ENCODE results near the gene WIPF3.

The WIPF3 gene

DNA sequence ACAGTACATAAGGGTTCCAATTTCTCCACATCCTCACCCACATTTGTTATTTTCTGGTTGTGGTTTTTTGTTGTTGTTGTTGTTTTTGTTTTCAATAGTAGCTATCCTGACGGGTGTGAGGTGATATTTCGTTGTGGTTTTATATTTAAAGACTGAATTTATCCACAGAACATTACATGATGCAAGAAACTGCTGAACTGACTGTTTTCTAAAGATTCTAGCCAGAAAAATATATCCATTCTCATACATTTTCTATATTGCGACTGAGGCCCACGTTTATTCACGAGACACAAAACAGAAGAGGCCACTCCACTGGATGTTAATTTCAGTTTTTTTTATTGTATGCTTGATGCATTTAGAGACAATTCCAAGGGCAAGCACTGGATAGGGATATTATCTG, 113.5 kb downstream of the WIPF3 start:
- DNase-seq = no peak

DNA sequence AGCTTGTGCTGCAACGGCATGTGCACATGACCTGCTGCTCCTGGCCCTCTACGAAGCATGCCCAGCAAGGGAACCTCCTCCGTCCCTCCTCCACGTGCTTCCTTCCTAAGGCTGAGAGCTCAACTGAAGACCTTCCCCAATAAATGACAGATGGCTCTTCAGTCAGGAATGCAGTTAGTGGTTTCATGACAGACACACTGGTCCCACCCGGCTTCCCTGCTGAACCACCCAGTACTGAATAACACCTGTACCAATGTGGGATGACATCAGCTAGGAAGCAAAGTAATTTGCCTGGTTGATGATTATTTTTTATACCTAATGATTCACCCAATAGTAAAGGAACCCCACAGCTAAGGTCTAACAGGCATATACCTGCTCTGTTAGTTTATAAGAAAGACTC, 114.2 kb downstream of the WIPF3 start:
- no peak for DNase-seq

DNA sequence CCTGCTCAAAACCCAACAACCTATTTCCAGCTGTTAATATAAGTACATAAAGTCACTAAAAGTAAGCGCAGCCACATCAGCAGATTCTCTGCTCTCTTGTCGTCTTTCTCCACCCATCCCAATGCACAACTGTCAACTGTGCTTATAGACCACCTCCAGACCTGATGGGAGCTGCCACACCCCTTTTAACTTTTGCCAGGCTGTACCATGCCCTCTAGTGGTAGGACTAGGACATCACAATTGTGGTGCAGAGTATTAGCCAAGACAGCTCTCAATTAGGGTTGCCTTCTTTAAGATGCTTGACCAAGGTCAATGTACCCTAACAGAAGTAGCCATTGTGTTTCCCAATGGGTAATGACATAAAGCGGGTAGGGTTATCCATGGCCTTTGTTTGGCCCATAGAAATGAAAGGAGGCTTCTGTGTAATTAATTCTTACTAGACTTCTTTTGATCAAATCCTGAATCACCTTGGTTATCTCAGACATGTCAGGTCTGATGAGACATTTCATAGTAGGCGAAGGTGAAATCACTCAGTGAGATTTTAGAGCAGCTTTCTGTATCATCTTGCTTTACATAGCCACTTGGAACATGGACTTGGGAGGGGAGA, 115.2 kb downstream of the WIPF3 start:
- peak; percentile 57 for DNase-seq

DNA sequence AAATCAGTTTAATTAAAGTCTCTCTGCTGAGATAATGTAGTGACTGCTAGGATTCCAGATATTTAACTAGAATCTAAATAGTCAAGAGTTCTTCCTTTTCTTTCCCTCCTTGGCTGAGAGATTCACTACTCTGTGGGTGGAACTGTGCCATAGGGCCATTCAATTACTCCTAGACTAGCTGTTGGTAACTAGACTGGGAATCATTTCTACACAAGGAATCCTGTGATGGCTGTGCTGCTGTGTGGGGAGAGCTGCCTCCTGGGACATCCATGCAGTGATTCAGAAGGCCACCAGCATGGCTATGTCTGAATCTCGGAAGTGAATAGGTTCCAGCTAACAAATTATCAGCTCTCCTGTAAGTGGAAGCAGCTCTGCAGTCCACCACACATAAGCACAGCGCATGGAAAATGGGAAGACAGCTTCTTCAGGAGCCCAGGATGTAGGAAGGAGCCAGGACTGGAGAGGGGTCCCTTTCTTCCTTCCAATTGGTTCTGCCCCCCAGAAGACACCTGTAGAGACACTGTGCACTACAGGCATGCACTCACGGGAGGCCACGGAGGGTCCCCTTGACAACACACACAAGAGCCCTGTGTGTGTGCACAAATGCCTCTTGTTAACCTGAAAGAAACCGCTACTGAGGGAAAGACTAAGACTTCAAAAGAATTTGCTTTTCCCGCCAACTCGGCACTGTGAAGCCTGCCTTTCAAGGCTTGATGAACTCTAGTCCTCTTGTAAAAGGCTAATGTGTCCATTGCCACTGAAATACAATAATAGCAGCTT, 116.8 kb downstream of the WIPF3 start:
- DNase-seq = no peak

DNA sequence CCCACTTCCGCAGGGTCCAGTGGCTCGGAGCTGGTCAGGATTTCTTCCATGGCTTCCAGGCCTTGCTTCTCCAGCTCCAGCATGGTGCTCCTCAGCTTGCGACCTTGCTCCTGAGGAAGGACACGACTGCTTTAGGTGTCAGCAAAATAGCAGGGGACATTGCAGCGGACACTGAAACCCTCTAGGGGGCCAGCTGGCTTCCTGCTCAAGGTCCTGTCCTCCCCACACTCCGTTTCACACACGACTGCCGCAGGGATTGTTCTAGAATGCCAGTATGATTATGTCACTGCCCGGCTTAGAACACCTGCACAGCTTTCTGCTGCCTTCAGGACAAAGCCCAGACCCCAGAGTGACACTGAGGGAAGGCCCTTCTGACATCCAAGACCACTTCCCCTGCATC, 117.7 kb downstream of the WIPF3 start:
- no peak for DNase-seq

DNA sequence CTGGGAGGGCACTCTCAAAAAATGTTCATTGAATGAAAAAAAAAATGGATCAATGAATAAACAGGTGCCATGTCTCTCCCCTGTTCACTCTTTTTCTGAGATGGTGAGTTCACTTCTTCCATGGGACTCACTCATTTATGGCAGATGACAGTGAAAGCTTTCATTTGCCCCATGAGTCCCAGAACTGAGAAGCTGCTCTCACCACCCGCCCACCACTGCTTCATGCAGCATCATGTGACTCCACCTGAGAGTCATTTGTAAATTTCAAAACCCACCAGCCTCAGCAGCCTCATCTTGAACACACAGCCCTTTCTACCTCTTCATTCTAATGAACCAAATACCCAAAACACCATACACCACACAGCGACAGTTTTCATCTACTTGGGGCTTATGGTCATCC, 118.4 kb downstream of the WIPF3 start:
- DNase-seq = no peak

DNA sequence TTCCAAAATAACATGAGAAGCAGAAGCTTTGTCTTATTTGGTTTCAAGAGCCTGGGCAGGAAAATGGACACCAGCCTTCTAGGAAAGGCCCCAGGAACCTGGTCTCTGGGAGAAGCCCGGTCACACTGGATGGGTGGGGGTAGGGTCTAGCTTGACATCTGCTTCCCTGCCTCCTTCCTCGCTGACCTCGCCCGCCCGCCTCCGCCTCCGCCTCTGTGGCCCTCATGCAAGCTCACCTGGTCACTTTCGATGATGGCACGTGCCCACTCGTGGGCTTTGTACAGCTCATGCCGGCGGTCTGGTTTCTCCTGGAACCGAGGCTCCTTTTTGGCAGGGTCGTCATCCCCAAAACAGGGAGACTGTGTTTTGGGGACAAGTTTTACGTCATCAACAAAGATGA, 119.9 kb downstream of the WIPF3 start:
- DNase-seq = no peak

DNA sequence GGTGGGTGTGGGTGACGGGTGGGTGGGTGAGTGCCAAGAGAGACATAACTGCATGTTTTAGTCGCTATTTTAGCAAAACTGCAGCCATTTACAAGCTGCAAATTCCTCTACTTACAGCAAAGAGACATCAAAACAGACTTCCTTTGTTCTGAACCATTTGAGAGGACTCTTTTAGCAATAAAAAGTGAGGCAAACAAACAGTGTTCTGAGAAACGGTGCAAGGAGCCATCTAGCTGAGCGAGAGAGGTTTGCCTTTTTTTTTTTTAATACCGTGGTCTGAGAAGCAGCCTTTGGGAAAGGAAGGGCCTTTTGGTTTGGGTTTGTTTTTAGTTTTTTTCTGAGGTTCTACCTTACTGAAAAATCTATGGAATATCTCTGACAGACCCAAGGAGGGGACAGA, 120.4 kb downstream of the WIPF3 start:
- no peak for DNase-seq

DNA sequence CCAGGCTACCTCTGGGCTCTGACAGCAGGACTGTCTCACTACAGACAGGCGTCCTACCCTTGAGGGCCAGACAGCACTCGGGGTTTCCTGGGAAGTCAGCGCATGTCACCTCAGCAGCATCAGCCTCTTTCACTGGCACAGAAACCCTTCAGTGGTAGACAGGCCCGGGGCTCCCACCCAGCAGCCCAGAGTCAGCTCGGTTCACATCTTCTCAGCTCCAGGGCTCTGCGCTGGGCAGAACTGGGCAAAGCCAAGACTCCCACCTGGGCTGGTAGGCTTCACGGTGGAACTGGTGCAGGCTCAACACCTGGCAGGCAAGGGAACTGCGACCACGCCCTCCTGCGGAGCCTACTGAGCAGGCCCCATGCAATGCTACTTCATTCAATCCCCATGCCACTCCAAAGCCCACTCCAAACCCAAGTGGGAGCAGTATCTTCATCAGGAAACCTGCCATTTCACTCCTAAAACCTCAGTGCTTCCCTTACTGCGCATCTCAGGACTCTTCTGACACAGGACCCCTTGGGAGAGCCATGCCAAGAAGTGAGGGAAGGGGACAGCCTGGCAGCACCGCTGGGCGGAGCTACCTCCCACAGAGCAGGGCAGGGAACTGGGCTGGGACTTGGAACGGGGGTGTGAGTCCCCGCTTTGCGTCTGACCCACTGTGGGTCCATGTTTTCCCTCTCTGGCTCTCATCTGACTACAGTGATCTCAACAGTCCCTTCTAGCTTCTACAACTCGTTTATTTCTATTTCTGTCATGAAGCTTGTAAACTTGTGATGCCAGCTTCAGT, 122.9 kb downstream of the WIPF3 start:
- no peak for DNase-seq

DNA sequence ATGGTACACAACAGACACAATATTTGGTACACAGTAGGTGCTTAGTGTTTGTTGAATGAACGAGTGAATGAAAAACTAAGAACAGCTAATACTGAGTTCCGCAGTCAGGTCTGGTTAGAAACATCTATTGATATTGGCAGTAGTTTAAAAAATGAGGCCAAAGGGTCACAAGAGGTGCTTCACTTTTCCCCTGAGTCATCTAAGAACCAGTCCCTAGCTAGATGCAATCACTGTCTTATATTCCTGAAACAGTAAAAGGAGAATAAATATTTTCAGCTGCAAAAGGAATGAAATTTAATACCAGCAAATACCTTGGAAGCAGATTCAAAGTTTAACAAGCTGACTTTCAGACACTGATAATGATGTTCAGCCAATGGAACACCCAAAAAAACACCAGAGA, 128.8 kb downstream of the WIPF3 start:
- DNase-seq = no peak

DNA sequence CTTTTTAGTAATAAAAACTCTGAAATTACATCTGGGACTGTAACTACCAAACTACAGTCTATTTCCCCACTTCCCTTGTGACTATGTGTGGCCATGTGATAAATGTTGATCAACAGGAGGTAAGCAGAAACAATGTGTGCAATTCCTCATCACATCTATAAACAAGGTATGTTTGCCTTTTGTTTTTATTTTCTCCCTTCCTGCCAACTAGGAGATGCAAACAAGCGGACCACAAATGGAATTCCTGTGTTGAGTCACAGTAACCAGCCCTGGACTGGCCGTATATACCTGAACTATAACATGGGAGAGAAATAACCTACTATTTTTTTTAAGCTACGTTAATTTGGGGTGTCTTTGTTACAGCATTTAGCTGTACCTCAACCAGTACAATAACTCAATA, 130.8 kb downstream of the WIPF3 start:
- no peak for DNase-seq

DNA sequence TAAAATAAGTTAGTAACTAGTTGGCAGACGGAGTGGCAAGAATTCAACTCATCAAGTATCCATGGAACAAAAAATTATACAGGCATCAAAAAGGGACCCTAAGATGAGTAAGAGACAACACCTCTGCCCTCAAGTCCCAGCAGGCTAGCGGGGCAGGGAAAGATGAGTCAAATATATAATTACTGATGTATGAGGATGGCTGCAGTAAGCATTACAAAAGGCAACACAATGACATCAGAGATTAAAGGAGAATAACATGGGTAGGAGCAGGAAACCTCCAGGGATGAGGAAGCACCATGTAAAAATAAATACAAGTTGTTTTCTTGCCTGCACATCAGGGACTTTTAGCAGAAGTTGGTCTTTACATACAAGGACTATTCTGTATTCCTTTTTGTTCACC, 133.9 kb downstream of the WIPF3 start:
- DNase-seq = no peak

DNA sequence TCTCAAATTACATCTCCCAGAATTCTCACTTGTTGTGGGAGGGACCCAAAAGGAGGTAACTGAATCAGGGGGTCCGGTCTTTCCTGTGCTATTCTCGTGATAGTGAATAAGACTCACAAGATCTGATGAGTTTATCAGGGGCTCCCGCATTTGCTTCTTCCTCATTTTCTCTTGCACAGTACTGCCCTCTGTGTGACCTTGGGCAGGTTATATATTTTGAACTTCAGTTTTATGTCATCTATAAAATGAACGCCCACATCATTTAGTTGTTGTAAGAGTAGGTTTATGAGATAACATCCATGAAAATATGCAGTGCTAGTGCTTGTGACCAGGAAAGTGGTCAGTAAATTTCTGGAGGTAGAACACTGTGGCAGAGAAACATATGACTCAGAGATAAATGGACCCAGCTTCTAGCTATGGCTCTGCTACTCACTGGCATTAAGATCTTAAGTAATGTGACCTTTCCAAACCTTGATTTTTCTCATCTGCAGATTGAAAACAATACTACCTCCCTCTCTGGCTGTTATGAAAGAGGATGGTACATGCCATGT, 139.0 kb downstream of the WIPF3 start:
- no peak for DNase-seq

DNA sequence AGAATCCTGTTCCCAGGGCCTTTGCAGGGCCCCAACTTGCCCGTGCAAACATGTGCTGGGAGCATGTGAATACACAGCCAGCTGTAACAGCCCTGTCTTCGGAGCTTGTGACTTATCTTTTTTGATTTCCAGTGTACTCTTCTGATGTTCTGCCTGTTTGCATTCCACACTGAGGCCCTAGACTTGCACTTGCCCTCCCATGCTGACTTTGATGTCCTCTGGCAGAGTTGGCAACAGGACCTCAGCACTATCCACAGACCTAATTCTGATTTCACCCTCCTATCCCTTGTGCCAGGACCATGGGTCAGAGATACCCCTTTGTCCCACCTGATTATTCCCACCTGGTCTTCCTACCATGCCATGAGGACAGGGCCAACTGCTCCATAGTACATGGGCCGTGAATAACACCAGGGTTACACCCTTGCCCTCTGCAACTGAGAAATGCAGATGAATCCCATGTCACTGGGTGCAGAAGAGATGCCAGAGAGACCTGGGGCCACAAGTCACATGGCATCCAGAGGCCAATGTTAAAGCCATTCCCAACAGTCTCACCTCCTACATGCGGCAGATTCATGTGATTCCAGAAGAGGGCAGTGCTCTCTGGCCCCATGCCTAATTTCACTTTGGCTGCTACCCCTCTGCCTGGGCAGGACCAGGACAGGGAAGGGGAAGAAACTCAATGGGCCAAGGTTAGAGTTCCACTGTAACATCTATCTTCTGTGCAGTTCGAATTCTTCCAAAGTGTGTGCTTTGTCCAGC, 140.3 kb downstream of the WIPF3 start:
- no peak for DNase-seq

DNA sequence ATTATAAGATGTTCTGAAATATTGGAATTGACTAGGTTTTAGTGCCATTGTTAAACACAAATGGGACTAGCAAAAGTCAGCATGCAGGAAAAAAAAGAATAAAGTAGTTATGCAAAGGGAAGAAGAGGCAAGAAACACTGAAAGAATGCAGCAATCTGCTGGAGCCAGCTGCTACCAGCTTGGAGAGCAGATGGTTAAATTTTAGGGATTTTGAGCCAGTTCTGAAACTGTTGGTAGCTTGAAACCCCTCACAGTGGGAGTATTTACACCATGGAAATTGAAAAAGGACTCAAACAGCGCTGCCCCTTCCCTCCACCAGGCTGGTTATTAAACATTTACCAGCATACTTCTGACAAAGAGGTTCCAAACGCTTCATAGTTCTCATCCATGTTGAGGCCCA, 142.3 kb downstream of the WIPF3 start:
- DNase-seq = no peak

DNA sequence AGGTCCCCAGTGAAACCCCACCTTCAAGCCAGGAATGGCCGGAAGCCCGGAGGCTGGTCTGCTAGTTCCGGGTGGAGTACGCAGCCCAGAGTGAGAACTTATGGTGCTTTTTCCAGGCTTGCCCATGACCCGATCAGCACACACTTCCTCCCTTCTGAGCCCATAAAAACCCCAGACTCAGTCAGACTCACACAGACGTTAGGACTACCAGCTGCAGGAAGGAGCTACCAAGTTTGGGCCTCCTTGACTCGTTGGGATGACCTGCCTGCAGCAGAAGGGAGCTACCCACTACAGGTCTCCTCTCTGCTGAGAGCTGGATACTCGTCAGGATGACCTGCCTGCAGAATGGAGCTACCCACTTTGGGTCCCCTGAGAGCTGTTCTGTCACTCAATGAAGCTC, 144.2 kb downstream of the WIPF3 start:
- DNase-seq = no peak

DNA sequence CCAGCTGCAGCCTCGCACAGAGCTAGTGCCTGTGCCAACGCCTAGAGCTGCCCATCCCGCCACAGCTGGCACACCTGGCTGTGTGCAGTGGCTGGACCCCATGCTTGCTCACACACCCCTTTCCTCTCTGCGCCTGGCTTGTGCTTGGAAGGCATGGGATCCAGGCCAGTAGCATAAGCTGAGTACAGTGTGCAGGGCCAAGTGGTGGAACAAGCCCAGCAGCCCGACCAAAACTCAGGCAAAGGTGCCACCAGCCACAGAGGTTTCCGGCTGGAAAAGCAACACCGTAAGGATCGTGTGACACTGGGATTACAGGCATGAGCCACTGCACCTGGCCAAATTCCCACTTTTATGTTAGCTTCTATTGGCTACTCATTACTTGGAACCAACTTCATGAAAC, 144.9 kb downstream of the WIPF3 start:
- DNase-seq = no peak

DNA sequence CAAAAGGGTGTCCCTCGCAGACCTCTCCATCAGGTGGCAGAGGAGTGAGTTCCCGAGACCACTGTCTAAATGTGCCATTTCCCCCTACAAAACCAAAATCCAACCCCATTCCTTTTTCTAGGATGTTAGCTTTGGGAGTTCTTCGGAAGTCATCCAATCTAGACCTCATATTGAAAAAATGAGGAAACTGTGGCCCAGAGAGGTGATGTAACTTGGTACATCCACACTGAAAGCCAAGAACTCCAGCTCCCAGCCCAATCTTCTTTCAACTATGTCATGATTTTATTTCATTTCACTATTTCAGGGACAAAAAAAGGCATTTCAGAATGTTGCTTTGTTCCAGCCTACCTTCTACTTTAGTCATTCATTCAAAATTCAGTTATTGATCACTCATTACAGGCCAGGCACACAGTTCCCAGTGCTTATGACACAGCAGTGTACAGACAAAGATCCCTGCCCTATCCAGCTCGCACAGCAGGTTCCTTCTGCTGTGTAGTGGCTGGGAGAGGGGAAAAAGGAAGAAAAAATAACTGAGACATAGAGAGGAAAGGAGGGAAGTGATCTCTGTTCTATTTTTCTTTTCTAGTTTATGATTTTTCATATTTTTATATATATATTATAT, 147.5 kb downstream of the WIPF3 start:
- no peak for DNase-seq

DNA sequence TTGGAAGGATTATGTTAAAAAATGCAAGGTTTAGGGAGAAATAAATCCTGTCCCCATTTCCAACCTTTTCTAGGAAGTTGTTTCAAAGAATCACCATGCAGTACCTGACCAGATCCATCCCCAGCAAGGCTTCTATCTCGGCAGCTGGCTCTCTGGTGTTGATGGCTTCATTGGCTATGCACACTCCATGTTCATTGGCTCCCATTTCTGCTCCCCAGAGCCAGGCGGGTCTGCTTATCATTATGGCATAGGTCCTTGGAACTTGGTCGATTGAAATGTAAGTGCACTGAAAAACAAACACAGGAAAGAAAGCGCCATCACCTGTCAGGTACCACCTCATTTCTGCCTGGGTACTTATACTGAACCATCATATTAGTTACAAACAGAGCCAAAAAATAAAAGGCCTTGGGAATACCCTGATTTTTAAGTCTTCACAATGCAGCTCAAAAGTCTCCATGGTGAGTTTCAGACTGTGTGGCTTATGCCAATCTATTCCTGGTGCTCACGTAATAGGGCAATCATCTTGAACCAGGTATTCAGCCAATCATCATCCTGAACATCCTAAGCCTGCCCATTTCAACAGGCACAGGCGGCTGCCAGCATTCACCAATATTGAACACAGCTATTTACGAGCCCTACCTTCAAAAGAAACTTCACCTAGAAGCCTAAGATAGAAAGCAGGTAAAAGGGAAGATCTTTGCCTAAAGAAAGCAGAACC, 148.9 kb downstream of the WIPF3 start:
- no peak for DNase-seq

DNA sequence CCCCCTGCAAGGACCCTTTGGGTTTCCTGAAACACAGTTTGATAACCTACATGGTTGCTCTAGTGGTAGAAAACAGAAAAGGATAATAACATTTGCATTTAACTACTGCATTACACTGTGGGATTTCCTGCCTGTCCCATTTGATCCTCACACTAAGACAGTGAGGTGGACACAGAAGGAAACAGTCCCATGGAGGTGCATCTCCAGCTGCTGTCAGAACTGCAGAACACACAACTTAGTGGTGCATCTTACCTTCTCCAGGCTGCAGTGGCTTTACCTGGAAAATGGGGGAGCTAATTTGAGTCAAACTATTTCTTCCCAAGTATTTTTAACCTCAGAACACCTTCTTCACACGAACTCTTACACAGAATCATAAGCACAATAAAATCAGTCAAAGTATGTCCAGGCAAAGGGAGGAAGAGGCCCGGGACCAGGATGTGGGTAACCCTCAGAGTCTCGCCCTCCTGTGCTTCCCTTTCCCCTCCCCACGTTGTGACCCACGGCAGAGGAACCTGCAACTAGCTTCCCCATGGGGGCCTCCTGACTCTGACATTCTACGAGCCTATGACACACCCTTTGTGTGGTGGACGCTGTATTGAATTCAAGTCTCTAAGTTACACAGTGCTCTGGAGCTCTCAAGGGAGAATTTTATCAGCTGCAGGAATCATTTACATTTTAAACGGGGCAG, 149.6 kb downstream of the WIPF3 start:
- DNase-seq = peak; percentile 18

DNA sequence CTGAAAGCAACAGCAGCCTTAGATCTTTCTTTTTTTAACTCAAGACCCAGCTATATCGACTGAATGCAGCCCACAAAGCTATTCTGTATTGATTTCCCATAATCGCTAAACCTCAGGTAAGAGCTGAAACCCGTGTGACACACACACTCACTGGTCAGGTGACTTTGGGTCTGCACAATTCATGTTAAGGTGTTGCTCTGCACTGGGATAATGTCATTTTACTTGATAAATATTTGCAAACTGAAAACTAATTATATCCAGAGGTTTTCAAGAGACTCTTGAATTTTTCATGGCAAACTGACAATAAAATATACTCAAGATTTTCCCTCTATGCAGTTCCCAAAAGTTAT, 150.2 kb downstream of the WIPF3 start:
- DNase-seq = no peak

Data from CD4-positive, alpha-beta T cell treated with Interleukin-10 for 1 hour (primary cell).